ENCODE results near the gene RCOR2.
"Not testable (repeated sequence)": the region's sequence is repeated elsewhere in the genome, so short reads cannot be mapped to it uniquely, and the experiment has no call there.

RCOR2 gene

GRCh38 chr11:63916837-63917691 lies at the start of gene RCOR2:
TSS of gene RCOR2 (minus strand) at chr11:63917164. CDS start at chr11:63916456, 708 bp downstream.
- DNase-seq = peak; percentile 61

DNA sequence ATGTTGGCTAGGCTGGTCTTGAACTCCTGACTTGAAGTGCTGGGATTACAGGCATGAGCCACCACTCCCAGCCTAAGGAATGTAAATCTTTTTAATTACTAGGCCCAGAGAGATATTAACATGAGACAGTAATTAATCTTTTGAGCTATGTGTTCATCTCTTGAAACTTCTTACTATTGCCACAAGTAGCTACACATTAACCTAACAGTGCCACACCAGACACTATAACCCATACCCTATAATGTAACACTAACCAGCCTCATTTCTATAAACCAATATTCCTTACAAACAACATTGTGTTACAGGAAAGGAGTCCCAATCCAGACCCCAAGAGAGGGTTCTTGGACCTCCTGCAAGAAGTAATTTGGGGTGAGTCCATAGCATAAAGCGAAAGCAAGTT lies 49.5 kb upstream of the RCOR2 start:
- no peak for DNase-seq

GRCh38 chr11:63963895-63964294 lies 46.9 kb upstream of the RCOR2 start:
- not testable (repeated sequence) for DNase-seq

GRCh38 chr11:63961608-63962412 lies 44.8 kb upstream of the RCOR2 start:
- peak; percentile 13 for DNase-seq

DNA sequence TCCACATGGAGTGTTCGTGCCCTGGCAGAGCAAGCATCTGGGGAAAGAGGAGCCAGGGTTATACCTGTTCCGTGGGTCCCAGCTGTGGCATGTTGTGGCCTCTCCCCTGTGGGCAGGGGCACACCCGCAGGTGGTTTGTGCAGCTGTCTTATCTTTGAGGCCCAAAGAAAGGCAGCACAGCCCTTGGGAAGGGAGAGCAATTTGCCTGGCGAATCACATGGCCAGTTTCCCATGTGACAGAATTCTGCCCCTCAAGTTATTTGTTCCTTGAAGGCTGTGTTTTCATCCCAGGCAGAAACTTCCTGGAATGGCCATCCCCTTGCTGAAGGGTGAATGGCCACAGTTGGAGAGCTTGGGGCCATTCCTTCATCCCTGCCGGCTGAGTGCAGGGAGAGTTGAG lies 41.0 kb upstream of the RCOR2 start:
- DNase-seq = no peak

DNA sequence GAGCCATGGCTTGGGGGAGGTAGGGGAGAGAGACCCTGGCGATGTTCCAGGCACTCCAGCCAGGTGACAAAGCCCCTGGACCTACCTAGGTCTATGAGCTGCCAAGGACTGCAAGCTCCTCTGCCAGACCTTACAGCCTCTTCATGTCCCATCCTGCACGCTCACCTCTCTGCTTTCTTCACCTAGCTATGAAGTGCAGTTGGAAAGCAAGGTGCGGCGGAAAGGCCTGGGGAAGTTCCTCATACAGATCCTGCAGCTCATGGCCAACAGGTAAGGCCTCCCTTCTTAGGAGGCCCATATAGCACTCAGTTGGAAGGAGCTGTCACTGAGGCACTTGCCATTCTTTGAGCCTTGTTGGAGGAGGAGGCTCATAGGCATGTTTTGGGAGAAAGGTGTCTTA lies 35.6 kb upstream of the RCOR2 start:
- no peak for DNase-seq

- DNase-seq = no peak
Measured at GRCh38 chr11:63951779-63952536, 35.0 kb upstream of the RCOR2 start.

GRCh38 chr11:63945477-63946163 lies 28.7 kb upstream of the RCOR2 start:
- DNase-seq = peak; percentile 78

- no peak for DNase-seq
Measured at GRCh38 chr11:63944987-63945386, 28.0 kb upstream of the RCOR2 start.

DNA sequence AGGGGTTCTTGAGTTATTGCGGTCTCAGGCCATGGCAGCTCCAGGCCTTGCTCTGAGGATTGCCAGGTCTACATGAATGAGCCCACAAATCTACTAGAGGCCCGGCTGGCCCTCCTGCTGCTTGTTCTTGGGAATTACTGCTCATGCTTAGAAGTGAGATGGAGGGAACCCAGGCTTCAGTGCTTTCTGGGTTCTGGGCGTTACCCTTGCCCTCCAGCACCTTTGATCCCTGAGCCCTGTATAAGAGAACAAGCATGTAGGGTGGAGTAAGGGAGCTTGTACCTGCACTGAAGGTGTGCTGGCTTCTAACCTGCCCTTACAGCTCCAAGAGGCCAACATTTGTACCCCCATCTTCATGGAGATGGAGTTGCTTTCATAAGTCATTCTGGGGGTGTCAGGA lies 25.8 kb upstream of the RCOR2 start:
- DNase-seq = no peak

- DNase-seq = no peak
Measured at GRCh38 chr11:63941901-63942300, 24.9 kb upstream of the RCOR2 start.

- no peak for DNase-seq
Measured at GRCh38 chr11:63940786-63941185, 23.8 kb upstream of the RCOR2 start.

GRCh38 chr11:63939397-63939891 lies 22.5 kb upstream of the RCOR2 start:
- no peak for DNase-seq

DNA sequence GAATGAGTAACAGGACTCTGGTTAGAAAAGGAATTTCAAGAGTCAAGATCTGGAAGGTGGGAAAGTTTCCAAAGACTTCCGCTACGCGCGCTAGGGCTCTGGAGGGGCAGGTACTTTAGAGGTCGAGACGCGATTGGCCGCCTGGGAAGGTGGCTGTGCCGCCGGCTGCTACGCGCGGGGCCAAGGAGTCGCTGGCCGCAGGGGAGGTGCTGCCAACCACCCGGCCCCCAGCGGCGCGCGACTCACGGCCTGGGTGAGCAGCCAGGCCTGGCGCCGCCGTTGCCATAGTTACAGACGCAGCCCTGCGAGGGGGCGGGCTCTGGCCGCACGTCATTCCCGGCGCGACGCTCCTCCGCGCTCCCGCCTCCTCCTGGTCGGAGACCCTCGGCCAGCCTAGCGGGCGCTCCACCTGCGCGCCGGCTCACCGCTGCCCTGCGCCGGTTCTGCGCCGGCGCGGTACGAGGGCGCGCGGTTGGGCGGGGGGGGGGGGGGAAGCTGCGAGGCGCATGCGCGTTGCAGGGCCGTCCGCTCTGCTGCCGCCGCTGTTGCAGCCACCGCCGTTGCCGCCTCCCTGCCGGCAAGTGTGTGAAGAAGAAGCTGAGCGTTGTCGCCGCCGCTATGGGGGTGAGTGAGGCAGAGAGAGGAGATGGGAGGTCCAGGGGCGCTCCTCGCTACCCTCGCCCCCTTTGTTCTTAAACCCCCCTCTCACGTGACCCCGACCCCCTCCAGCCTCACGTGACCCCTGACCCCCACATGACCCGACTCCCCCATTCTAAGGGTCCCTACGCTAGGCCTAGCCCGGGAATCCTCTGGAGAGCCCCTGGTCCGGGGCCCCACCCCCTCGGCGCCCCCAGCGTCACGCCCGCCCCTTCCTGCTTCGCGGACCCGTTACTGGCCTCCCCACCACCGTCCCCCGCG lies 21.8 kb upstream of the RCOR2 start, which contains the start of gene NAA40:
Gene NAA40 (plus strand): TSS at position 524 of the 918 bp plus-strand sequence. CDS start 95 bp downstream, at position 619.
- peak; percentile 82 for DNase-seq

DNA sequence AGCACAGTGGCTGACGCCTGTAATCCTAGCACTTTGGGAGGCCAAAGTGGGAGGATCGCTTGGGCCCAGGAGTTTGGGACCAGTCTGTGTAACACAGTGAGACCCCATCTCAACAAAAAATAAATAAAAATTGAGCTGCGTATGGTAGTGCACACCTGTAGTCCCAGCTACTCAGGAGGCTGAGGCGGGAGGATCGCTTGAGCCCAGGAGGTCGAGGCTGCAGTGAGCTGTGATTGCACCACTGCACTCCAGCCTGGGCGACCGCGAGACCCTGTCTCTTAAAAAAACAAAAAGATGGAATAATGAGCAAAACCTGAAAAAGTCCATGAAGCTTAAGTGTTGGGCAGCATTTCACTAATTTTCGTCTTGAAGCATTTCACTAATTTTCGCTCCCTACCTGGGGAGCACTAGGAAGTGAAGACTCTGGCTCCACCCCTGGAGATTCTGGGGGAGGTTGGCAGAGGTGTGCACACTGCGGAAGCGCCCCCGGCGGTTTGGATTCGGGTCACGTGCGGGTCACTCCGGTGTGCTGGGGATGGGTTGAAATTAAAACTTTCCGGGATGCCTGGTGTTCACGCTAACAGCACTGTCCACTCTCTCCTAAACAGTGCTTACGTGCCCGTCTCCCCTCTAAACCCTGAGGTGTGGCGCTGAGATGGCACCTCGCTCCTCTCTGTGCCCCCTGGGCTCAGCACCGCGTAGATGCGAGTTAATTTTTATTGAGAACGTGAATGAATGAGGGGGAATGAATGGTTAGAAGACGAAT lies 20.9 kb upstream of the RCOR2 start:
- DNase-seq = no peak

GRCh38 chr11:63933459-63933858 lies 16.5 kb upstream of the RCOR2 start:
- DNase-seq = no peak

DNA sequence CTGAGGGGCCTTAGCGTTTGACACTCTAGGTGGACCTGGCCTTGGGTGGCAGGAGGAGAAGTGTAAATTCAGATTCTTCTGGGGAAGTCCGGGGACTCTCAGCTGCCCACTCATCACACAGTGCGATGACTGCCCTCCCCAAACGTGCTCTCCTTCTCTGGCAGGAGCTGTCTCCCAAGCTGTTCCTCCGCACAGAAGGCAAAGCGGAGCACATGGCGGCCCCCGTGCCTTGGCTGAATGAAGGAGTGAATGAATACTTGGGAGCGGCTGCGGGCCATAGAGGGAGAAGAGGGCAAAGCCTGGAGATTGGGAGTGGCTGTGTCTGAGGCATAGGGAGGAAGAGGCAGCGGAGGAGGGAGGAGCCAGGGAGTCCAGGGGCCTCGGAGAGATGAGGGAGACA lies 14.9 kb upstream of the RCOR2 start:
- no peak for DNase-seq

GRCh38 chr11:63931045-63931444 lies 14.1 kb upstream of the RCOR2 start:
- DNase-seq = no peak

GRCh38 chr11:63929616-63930015 lies 12.7 kb upstream of the RCOR2 start:
- DNase-seq = no peak

DNA sequence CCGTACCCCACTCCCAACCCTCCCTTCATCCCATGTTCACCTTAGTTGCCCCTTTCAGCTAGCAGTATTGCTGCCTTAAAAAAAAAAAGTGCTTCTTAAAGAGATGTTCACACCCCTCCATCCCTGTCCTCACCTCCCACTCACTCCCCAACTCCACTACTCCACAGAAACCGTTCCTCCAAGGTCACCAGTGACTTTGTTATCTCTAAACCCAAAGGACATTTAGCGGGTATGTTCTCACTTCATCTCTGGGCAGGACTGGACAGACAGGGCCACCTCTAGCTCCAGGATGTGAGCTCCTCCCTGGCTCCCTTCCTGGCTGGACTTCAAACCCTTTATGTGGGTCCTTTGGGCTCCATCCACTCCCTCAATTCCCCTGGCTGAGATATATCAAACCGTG lies 6.4 kb upstream of the RCOR2 start:
- DNase-seq = no peak

All from NCI-H2029 treated with DMSO at 0.1 percent for 48 hours (cell line).